GM18526 (cell line): Measurements from ENCODE around the gene PEDS1.

Source experiments
- POLR2A ChIP-seq: IDR thresholded peaks from 3 replicates; pipeline ENCODE4 v1.6.1; 2011; ENCODE audit not compliant: insufficient read length; ENCODE audit errors: extremely low read depth

The PEDS1 gene

DNA sequence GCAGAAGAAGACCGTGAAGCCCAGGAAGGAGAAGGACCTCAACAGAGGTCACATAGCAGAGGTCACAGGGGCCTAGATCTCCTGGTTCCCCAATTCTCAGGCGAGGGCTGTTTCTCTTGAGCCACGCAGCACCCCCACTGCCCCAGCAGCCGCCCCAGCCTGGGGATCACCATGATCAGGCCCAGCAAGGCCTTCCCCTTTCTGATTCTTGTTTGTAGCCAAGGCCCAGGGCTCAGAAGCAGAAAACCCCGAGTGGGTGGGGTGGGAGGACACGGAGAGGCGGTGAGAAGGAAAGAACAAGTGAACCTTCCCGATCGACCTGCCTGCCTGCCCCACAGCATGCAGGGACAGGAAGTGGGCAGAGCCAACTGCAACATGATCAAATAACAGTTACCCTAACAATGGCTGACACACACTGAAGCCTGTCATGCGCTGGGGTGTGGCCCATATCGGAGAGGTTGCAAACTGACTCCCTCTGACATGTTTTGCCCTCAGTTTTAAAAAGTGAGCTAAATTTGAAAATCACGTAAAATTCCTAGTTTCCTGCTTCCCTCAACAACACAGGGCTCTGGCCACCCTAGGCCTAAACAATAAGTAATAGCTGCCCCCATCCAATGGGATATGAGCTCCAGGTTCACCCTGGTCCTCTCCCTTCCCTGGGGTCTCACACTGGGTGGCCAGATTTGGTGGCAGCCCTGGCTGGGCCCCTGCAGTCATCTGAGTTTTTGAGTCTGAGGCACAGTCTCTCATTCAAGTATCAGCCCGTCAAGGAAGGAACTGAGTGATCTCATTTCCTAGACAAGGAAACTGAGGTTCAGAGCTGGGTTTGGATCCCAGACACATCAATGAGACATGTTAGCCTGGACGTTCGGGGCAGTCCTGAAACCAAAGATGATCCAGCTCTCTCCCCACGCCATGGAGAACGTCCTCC is 6.5 kb downstream of the PEDS1 start:
- peak; percentile 36 for TF ChIP-seq POLR2A

- TF ChIP-seq POLR2A, result no peak
Measured at GRCh38 chr20:50146214-50146613, 7.3 kb downstream of the PEDS1 start.

DNA sequence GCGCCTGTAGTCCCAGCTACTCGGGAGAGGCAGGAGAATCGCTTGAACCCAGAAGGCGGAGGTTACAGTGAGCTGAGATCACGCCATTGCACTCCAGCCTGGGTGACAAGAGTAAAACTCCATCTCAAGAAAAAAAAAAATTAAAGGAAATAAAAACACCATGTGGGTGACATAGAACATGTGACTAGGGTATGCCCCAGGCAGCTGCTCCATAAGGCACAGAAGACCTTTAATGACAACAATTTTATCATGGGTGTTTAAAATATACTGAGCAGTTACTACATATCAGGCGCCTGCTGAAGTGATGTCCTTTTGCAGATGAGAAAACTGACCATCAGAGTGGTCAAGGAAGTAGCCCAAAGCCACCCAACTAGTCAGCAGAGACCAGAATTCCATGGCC is 8.0 kb downstream of the PEDS1 start:
- no peak for TF ChIP-seq POLR2A

DNA sequence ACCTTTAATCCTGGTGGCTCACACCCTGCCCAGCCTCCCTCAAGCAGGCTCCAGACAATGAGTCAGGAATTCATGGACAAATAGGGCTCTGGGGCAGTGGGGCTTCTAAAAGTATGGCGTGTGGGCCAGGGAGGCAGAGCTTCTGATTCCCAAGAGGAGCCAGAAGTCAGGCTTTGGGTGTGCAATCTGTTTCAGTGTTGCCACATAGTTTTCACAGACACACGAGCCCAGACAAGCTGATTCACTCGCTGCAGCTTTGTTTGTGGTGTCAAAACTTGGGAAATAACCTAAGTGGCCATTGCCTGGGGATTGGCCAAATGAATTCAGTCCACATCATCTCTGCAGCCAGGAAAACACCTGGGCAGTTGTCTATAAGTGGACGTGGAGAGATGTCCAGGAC is 9.2 kb downstream of the PEDS1 start:
- TF ChIP-seq POLR2A, result no peak

GRCh38 chr20:50142812-50143211 is 10.7 kb downstream of the PEDS1 start:
- TF ChIP-seq POLR2A, result no peak

- TF ChIP-seq POLR2A, result no peak
Measured at GRCh38 chr20:50141811-50142561, 11.5 kb downstream of the PEDS1 start.

DNA sequence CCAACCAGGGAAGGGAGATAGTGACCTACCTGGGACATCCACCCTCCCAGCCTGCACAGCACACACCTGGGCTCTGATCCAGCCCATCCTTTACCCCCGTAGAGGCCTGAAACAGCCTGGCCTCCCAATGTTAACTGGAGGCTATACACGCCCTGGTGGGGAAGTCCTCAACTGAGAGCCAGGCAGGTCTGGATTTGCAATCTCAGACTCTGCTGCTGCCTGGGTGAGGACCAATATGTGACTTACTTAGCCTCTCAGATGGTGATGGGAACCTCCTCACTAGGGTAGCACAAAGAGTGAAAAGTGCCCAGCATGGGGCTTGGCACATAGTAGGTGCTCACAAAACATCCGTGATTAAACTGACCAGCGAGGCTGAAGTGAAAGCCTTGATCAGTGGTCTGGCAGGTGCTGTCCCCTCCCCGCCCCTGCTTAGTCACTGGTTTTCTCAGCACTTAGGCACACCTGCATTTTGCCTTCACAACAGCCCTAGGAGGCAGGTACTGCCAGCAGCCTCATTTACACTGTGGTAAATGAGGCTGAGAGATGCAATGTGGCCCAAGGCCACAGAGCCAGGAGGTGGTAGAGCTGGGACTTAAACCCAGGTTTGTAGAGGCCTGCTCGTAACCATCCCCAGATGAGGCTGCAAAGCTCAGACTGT is 12.4 kb downstream of the PEDS1 start:
- no peak for TF ChIP-seq POLR2A

DNA sequence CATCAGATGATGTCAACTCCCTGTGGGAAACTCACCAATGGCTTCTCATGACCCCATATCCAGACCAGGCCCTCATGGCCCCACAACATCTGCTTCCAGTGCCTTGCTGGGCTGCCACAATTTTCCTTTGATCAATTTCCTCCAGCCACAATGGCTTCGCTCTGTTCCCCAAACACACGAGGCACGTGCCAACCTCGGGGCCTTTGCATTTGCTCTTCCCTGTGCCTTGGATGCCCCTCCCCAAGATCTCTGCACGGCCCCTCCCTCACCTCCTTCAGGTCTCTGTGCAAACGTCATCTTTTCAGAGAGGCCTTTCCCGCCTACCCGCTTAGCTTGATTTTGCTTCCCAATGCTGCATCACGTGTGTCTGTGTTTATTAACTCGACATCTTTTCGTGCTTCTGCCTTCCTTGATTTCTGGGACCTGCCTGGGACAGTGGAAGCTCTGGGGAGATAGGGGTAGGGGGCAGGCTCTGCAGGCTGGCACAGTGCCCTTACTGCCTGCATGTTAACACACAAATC is 13.1 kb downstream of the PEDS1 start:
- TF ChIP-seq POLR2A, result no peak

DNA sequence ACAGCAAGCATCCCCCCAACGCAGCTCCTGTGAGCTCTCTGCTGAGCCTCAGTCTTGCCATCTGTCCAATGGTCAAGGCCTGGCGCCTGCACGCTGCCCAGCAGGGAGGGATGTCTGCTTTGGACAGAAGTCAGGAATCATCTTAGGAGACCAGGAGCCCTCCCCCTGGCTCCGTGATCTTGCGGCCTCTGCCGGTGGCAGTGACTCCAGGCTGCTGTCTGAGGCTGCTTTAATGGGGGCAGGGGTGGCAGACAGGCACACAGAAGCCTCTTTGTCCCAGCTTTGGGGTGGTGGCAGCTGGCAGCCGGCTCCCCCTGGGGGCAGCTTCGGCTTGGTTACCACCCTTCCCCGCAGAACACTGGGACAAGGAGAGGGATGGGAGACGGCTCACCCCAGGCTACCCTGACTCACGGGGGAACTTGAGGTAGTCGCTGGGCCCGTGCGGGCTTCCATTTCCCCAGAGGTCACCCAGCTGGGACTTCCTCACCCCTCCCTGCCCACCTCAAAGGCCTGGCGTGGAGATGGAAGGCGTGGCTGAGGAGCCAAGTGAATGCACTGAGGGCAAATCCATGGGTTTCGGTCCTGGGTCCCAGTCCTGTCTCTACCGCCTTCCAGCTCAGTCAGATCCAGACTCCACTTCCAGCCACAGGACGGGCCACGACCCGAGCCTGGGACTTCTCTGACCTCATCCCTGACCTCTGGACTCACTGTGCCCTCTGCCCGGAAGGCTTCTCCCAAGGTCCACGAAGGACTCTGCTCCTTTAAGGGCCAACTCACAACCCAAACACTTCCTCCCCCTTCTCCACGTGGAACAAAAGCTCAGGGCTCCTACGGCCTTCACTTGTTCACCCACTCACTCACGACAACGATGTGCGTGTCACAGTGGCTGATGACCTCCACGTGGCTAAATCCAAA is 14.8 kb downstream of the PEDS1 start:
- no peak for TF ChIP-seq POLR2A

GRCh38 chr20:50138120-50138478 is 15.4 kb downstream of the PEDS1 start:
- TF ChIP-seq POLR2A, result no peak

DNA sequence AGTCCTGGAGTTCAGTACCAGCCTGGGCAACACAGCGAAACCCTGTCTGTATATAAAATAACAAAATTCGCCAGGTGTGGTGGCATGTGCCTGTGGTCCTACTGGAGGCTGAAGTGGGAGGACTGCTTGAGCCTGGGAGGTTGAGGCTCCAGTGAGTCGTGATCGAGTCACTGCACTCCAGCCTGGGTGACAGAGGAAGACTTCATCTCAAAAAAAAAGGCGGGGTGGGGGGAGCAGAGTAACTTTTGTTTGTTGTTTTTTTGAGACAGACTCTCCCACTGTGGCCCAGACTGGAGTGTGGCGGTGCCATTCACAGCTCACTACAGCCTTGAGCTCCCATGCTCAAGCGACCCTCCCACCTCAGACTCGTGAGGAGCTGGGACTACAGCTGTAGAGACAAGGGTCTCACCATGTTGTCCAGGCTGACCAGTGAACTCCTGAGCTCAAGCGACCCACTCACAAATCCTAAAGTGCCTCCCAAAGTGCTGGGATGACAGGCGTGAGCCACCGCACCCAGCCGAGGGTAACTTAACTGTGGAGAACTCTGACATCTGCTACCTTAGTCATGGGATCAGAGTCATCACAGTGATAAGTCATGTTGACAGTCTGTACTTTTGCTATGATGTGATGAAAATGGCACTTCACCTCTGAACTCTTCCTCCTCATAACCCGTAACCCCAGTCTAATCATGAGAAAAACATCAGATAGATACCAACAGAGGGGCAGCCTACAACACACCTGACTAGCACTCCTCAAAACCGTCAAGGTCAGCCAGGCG is 16.5 kb downstream of the PEDS1 start:
- no peak for TF ChIP-seq POLR2A

- no peak for TF ChIP-seq POLR2A
Measured at GRCh38 chr20:50133474-50134217, 19.9 kb downstream of the PEDS1 start.

- no peak for TF ChIP-seq POLR2A
Measured at GRCh38 chr20:50133041-50133440, 20.5 kb downstream of the PEDS1 start.
